NCI-H1694 (cell line): ENCODE data around the gene C8B.

Experiments
- DNase-seq: peaks from one replicate; lab custom pipeline; 2025; lab: John Stamatoyannopoulos, UW

The C8B gene

DNA sequence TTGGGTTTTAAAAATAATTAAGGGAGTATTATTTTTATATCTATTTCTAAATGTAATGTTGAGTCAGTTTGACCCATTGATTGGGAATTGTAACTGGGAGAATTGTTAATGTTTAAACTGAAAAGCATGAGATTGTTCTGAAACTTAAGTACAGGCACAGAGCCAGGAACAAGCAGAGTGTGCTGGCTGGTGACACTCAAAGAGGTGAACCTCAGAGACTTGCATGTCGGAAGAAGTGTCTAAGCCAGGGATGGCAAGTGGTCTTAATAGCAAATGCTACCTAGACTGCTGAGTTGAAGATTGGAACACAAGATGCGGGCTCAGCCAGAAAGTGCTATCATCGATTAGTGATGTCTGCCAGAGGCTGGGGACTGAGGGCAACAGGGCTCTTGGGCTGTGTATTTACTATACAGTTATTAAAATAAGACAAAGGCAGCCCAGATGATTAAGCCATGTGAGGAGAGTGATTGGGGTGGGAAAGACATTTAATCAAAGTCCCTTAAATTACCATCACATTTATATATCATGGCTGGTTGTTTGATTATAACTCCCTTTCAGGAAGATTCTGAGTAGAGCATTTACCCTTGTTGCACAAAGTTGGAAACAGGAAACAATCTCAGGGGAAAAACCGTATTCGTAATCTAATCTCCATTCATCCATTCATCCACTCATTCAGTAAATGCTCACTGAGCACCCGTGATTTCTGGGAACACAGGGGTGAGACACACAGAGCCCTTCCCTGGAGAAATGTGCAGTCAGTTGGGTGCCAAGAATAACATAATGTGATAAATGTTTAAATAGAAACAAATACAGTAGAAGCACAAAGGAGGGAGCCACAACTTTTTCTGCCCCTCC lies 68.4 kb downstream of the C8B start:
- DNase-seq: no peak

DNA sequence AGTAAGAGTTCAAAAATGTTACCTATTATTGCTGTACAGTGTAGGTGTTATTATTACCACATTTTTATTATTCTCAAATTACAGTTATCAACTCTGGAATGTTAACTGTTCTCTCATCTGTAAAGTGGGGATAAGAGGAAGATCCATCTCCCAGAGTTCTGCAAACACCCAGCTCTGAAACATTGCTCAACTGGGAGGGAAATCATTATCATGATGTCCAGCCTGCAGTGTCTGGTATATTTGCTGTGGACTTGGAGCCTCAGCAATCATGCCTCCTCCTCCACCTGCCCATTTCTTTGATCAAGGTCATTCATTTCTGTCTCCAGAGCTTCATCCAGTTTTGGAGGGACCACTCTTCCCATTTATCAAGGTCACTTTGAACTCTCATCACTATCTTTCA lies 71.8 kb downstream of the C8B start:
- no peak for DNase-seq

GRCh38 chr1:56890229-56890628 lies 75.6 kb downstream of the C8B start:
- no peak for DNase-seq

DNA sequence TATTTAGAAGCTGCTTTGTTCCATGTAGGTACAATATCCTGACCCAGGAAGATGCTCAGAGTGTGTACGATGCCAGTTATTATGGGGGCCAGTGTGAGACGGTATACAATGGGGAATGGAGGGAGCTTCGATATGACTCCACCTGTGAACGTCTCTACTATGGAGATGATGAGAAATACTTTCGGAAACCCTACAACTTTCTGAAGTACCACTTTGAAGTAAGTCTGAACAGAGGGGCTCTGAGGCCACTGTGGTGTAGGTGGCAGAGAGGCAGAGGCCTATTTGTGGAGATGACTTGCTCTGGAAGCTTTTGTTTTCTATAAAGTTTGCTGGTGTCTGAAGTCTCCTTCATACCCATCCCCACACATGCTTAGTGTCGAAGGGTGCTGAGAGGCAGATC lies 84.4 kb downstream of the C8B start:
- no peak for DNase-seq

DNA sequence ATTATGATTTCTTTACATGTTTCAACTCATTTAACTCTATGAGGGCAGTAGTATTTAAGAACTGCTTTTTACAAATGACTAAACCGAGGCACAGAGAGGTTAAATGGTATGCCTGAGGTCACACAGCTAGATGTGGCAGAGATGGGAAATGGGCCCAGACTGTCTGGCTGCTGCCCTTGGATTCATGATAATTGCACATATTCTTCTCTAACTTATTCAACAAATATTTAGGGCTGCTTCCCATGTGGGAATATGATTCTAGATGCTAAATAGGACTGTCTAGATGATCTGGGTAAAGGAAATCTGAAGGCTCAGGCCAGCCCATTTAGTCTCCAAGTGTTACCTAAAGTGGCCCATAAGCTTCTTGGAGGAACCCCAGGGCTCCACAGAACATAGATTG lies 85.0 kb downstream of the C8B start:
- DNase-seq: no peak
